Activated T-helper 1 cell treated with Interleukin-2 at 50 U/mL for 16 hours (primary cell): Measurements from ENCODE around the gene AVPR1B.

ENCODE experiments used
- DNase-seq: peaks from one replicate; pipeline ENCODE4 v3.0.0-alpha.2; 2020; ENCODE audit warnings: low read depth

The AVPR1B gene, protein sequence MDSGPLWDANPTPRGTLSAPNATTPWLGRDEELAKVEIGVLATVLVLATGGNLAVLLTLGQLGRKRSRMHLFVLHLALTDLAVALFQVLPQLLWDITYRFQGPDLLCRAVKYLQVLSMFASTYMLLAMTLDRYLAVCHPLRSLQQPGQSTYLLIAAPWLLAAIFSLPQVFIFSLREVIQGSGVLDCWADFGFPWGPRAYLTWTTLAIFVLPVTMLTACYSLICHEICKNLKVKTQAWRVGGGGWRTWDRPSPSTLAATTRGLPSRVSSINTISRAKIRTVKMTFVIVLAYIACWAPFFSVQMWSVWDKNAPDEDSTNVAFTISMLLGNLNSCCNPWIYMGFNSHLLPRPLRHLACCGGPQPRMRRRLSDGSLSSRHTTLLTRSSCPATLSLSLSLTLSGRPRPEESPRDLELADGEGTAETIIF

DNA sequence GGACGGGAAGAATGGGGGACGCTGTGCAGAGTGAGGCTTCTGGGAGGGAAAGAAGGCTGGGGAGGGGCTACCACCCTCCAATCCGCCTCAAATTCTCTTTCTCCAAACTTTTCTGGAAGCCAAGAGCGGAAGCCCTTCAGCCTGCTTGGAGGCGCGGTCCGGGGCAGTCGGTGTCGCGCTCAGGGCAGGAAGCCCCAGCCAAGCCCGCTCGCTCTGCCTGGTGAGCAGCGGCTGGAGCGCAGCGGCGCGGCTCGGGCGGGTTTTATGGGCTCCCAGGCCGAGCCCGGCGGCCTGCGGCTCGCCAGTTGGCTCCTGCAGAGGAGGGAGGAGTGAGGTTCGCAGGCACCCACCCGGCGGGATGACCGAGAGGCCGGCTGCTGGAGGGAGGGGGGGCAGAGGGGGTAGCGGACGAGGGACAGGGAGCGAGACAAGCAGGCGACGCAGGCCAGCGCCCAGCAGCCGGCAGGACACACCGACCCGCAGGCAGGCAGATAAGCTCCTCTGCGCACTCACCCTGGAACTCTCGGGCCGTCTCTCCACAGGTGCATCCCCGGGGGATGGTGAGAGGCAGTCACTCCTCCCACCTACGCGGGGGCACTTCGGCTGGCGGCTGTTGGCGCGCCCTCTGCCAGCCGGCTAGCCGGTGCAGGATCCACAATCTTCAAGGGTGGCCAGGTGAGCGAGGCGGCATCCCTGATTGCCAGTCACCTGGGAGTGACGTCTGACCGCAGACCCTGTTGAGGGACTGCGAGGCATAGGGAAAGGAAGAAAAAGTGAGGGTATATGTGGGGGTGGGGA is at the start of gene AVPR1B:
AVPR1B (minus strand) TSS at position 238 of the 798 bp plus-strand sequence. CDS start 498 bp downstream, outside the sequence.
- no peak for DNase-seq

DNA sequence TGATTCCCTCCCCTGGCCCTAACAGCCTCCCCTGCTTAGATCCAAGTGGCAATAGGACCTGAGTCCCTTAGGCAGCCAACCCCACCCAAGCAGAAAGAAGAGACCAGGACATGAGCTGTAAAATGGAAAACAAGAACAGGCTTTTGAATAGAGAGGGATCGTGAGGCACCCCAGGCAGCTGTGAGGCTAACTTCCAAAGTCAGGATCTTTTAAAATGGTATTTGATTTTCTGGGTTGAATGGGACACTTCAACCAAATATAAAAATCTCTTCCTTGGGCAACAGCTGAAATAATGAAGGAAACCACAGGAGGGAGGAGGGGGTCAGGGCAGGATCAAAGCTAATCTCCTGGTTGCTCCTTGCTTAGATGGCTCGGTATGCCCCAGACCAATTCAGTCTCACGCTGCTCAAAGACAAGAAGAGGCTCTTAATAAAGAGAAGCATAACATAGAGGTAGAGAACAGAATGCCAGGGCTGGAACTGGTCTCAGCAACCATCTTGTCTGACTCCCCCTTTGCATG is 28.6 kb upstream of the AVPR1B start:
- no peak for DNase-seq

DNA sequence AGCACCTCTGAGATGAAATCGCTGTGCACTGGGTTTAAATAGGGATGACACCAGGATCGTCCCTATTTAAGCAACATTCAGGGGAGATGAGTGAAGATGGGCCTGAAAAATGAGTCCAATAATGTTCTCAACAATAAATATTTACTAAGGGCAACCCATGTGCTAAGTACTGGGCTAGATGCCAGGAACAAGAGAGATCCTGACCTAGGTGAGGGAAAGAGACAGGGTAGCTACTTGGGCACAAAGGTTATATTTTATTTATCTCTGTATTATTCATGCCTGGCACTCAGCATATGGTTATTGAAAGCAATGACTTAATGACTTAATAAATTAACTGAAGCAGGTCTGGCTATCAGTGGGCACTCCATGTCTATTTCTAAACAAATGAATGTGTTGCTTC is 27.4 kb upstream of the AVPR1B start:
- DNase-seq = no peak

DNA sequence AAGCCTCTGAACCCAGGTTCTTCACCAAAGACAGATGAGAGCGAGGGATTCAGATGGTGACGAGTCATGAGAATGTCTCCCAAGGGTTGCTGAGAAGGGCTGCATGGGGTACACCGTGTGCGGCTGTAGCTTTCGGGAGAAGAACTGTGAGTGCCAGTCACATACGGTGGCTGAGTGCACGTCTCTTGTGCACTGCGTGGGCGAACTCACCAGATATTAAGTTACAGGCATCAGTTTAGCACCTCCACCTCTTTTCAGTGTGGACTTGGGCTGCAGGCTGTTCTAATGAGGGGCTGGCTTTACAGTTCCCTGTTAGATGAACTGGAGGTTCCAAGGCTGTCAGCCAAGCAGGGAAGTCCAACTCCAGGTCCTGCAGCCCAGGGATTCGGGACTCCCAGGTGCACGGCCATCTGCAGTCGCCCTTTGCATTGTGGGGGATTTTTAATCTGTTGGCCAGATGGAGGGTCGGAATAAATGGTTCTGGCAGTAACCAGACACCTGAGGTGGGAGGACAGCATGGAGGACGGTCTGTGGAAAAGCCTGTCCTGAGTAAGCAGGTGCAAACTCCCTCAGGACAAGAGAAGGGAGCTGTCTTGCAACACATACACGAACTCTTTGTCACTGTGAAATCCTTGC is 26.5 kb upstream of the AVPR1B start:
- no peak for DNase-seq

DNA sequence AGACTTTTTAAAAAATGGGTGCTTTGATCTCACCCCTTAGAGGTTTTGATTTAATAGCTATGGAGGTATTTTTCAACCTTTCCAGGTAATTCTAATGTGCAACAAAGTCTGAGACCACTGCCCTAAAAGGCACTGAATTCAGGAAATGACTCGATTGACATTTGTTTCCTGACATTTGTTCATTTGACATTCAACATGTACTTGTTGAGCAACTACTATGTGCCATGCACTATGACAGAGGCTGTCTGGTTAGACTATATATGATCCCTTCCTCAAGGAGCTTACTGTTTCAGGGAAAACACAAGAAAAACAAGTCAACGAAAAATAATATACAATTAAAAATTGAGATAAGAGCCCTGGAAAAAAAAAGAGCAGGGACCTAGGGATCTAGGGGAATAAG is 25.6 kb upstream of the AVPR1B start:
- no peak for DNase-seq

DNA sequence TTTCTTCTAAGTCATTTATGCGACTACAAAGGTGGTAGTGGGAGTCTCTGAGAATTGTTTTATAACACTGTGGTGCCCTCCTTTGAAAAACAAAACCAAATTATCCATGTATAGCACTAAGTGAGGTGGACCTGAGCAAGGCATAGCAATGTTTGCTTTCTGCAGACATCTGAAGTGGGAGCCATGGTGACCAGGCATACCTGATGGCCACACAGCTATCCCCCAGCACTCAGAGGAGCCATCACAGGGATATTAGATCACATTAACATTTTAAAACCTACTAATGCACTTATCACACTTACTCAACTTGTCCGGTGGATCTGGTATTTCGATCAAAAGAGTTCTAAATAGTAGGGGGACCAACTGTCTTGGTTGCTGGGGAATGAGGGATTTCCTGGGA is 24.8 kb upstream of the AVPR1B start:
- no peak for DNase-seq

DNA sequence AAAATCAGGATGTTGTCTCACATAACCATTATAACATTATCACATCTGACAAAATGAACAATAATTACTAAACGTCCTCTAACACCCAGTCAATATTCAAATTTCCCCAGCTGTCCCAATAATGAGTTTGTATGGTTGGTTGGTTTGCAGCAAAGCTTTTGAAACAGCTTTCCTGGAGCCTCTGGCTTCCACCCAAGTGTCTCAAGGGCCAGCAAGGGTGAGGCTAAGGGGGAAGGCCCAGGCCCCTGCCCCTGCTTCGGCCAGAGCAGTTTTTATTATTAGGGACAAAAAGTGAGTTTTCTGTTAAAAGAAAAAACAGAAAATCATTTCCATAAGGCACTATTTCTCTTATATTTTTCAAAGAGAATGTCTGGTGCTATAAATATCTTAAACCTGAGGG is 19.1 kb upstream of the AVPR1B start:
- no peak for DNase-seq

DNA sequence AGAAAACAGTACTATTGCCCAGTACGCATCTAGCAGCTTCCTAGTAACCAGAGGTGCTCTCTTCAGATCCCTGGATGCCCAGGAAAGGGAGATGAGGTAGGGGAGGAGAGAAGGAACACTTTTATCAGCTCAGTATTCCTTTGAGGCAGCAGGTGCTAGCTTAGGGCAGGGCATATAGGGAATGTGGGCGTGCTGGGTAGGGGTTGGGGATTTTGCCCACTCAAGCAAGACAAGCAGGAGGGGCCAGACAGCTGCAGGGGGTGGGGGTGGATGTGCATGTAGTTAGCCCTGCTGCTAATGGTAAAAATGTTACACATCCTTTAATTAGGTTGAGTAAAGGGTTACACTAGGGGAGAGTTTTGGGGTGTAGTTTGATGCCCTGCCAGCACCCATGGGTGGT is 18.1 kb upstream of the AVPR1B start:
- no peak for DNase-seq

DNA sequence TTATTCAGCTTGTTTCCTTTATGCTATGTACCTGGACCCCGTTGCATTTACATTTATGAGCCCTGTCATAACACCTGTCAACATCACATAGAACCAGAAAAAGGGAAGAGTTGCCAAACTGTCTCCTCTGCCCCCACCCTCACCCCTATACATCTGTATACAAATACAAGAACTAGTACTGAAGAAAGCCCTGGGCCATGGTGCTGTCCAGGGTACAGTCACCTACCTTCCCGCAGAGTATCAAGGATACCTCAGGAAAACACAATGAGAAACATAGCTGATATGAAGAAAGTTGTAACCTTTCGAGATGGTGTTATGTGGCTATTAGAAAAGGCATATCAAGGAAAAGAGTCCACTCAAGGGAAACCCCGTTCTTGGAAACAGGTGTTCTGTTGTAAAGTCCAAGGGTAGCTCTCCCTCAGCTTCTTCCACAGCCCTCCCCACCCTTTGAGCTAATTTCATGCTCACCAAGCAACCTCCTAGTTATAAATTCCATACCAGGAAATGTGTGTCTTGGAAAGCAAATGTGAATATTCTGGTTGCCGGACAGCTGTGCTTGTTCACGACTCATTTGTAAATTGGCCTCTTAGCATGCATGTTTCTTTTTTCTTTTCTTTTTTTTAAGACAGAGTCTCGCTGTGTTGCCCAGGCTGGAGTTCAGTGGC is 16.7 kb upstream of the AVPR1B start:
- DNase-seq = no peak

DNA sequence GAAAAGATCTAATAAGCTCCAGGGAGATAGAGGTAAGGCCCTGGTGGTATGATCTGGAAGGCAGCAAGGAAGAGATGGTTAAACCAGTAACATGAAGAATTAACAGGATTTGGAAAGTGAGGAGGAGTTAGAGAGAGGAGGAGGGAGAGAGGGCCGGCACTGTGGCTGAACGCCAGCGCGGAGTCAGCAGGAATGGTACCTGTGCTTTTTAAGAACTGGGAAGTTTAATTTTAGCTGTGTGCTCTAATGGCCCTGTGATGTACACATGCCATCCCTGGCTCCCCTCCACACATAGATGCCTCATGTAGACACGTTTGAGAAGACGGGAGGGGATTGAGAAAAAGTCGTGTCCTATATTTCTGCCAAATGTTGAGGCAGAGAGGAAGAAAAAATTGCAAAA is 13.8 kb upstream of the AVPR1B start:
- DNase-seq = no peak

DNA sequence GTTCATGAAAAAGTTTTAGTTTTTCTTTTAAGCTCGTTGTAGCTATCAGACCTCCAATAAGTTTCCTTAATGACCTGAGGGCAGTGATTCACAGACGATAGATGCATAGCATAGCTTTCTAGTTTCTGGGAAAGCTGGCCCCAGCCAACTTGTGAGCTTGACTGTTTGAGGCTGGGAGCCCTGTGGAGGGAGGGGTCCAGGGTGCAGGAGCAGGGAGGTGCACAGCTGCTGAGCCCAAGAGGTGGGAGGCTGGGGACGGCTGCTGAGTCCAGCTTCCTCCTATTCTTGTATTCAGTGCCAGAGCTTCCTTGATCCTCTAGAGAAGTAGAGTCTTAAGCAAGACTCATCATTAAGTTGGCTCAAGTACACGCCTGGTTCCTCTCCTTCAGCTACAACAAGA is 11.0 kb upstream of the AVPR1B start:
- no peak for DNase-seq

DNA sequence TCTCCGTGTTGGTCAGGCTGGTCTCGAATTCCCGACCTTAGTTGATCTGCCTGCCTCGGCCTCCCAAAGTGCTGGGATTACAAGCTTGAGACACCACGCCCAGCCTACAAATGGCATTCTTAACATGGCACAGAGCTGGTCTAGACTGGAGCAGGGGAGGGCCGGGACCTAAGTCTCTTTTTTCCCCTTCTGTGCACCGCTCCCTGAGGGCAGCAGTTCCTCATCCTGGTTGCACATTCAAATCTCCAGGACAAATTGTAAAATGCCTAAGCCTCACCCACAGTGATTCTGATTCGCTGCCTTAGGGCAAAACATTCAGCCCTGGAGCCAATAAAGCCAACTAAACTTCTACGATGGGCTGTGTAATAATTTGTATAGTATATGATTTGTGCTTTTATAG is 10.1 kb upstream of the AVPR1B start:
- DNase-seq = no peak

DNA sequence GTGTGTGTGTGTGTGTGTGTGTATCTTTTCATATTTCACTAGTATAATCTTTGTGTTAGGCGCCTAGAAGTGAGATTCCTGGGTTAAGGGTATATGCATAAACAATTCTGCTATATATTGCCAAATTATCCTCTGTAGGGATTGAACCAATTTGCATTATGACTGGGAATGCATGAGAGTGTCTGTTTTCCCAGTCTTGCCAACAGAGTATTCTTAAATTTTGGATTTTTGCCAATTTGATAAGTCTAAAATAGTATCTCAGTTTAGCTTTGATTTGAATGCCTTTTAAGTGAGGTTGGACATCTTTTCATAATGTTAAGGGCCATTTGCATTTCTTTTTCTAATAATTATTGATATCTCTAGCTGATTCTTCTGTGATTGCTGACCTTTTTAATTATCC is 8.2 kb upstream of the AVPR1B start:
- no peak for DNase-seq

DNA sequence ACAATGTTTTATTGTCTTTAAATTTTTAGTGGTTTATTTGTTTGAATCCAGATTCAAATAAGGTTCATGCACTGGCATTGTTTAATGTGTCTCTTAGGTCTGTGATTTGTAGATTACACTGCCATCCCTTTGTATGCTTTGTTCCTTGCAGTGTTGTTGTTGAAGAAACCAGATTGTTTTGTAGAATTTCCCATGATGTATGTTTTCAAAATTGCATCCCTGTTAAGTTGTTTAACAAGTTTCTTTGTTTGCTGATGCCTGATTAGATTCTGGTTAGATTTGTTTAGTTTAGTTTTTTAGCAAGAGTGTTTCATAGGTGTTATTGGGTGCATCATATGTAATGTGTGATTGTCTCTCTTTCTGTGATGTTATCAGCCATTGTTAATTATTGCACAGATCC is 5.5 kb upstream of the AVPR1B start:
- no peak for DNase-seq

DNA sequence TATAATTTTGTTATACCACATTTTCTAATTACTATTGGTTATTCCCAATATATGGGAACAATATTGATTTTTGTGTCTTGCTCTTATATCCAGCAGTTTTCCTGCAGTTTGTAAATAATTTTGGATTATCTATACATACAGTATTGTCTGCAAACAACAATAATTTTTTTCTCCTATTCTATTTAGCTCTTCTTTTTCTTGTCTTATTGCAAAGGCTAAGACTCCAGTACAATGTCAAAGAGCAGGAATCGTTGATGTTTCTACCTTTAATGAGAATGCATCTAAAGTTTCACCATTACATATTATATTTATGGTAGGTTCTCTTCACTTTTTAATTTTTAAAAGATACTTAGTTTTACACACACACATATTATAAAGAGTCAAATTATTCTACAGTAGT is 4.1 kb upstream of the AVPR1B start:
- DNase-seq = no peak

DNA sequence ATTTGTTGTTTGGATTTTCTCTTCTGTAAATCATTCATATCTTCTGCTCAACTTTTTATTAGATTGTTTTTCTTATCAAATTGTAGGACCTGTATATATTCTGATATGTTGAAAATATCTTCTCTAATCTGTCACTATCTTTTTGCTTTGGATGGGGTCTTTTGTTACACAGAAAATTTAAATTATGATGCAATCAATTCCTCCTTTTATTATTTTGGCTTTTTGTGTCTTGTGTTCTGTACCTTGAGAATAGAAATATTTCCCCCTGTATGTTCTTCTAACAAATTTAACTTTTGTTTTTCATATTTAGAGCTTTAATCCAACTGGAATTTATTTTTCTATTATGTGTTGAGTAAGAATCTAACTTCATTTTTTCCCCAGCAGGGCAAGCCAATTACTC is 3.2 kb upstream of the AVPR1B start:
- no peak for DNase-seq

DNA sequence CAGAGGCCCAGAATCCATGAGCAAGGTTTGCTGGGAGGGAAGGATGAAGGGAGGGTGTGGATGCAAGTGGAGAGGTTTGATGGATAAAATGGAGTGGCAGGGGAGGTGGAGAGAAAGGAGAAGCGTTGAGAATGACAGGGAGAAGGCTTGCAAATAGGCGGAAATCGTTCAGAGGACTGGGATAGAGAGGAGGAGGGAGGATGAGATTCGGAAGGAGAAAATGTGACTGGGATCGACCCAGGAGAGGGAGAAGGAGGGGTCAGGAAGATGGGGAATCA is 376 bp downstream of the AVPR1B start:
- DNase-seq = no peak

DNA sequence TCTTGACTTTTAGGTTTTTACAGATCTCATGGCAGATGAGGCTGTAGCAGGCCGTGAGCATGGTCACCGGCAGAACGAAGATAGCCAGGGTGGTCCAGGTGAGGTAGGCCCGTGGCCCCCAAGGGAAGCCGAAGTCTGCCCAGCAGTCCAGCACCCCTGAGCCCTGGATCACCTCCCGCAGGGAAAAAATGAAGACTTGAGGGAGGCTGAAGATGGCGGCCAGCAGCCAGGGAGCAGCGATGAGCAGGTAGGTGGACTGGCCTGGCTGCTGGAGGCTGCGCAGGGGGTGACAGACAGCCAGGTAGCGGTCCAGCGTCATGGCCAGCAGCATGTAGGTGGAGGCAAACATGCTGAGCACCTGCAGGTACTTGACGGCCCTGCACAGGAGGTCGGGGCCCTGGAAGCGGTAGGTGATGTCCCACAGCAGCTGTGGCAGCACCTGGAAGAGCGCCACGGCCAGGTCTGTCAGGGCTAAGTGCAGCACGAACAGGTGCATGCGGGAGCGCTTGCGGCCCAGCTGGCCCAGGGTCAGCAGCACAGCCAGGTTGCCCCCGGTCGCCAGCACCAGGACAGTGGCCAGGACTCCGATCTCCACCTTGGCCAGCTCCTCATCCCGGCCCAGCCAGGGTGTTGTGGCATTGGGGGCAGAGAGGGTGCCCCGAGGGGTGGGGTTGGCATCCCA is 856 bp downstream of the AVPR1B start:
- no peak for DNase-seq

DNA sequence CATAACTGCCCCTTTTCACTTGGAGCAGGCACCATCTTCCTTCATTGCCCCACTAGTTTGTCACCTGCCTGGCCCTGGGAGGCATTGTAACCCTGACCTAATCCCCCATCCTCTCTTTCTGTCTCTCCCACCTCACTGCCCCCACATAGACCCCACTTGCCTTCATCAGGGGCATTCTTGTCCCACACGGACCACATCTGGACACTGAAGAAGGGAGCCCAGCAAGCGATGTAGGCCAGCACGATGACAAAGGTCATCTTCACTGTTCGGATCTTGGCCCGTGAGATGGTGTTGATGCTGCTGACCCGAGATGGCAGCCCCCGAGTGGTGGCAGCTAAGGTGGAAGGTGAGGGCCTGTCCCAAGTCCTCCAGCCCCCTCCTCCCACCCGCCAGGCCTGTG is 1.4 kb downstream of the AVPR1B start:
- DNase-seq = no peak

DNA sequence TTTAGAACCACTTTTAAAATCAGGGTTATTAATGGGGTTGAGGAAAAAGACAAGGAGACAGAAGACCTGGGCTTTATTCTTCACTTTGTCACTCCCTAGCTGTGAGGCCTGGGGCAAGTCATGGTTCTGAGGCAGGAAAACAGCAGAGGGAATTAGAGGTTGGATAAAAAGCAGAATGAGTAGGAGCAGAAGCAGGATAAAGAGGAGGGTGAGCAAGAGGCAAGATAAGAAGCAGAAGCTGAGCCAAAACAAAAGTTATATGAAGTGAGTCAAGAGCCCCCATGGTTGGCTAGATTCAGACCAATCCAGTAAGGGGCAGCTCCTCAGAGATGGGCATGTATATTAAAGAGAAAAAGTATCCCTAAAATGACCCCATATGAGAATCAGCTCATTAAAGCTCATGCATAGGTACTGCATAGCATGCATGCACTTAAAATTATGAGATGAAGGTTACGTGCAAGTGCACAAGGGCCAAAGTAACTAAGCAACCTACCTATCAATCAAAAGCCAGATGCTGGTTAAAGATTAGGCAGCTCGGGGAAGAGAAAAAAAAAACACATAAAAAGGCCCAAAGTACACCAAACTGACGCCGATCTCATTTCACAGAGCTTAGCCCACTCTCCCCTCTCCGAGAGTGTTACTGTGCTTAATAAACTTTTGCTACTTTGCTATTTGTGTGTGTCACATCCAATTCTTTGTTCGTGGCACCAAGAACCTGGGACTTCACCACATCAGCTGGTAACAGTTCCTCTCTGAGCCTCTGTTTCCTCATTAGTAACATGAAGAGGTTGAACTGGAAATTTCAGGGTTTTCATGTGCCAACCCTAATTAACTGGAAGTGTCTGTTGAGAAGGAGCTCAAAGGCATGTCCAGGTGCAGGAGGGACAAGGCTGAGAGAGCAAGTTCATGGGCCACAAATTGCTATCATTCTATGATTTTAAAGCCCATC is 2.2 kb downstream of the AVPR1B start:
- DNase-seq = no peak
